Neural progenitor cell (in vitro differentiated cells): ENCODE data around the gene CCDC93.

Source experiments
- EZH2 ChIP-seq: fragments of 200-600 bp; sonication (generic); IDR thresholded peaks from 2 replicates; pipeline ENCODE4 v1.6.1; 2017; ENCODE audit warnings: antibody characterized with exemption, mild to moderate bottlenecking, moderate library complexity
- EZH2phosphoT487 ChIP-seq: fragments of 200-600 bp; sonication (generic); IDR thresholded peaks from 2 replicates; pipeline ENCODE4 v1.6.1; 2017; ENCODE audit warnings: antibody characterized with exemption
- TF ChIP-seq, protein P1 (sequence below): fragments of 200-600 bp; sonication (generic); IDR thresholded peaks from 2 replicates; pipeline ENCODE4 v1.5.1; 2017; ENCODE audit warnings: antibody characterized with exemption, mild to moderate bottlenecking

DNA sequence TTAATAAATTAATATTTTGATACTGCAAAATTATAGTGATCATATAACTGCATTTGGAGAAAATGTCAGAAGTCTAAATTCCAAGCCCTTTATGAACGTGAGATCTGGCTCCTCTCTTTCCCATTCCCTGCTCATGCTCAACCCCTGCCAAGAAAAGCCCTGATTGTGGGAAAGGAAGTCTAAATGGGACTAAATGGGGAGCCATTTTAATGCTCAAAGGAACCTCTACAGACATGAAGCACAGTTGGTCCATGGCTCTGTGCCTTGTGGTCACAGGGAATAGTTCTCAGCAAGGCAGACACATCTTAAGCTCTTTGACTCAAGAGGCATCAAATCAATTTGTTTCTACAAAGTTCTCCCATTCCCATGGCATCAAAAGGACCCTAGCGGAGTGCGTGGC, 45.1 kb upstream of the CCDC93 start:
- TF ChIP-seq, protein P1, sequence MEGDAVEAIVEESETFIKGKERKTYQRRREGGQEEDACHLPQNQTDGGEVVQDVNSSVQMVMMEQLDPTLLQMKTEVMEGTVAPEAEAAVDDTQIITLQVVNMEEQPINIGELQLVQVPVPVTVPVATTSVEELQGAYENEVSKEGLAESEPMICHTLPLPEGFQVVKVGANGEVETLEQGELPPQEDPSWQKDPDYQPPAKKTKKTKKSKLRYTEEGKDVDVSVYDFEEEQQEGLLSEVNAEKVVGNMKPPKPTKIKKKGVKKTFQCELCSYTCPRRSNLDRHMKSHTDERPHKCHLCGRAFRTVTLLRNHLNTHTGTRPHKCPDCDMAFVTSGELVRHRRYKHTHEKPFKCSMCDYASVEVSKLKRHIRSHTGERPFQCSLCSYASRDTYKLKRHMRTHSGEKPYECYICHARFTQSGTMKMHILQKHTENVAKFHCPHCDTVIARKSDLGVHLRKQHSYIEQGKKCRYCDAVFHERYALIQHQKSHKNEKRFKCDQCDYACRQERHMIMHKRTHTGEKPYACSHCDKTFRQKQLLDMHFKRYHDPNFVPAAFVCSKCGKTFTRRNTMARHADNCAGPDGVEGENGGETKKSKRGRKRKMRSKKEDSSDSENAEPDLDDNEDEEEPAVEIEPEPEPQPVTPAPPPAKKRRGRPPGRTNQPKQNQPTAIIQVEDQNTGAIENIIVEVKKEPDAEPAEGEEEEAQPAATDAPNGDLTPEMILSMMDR: no peak
- TF ChIP-seq EZH2phosphoT487 (no peak), EZH2 (no peak)
